Transverse colon (tissue), 4 donors: ENCODE results near the gene STMN3. TPM values are rescaled to one million over a fixed set of nuclear protein-coding genes. Genes with fewer than 3 reads are reported as not detected.
"Not testable (repeated sequence)": the region's sequence is repeated elsewhere in the genome, so short reads cannot be mapped to it uniquely, and the experiment has no call there.

Experiments
- DNase-seq: peaks from one replicate; pipeline ENCODE4 v3.0.0-alpha.2; 2019
- H3K27ac ChIP-seq, 4 donors: fragments of 200-600 bp; sonication (generic); 2 replicates each; pipeline ENCODE4 v1.5.1; 2016 to 2018; ENCODE audit warnings: inconsistent platforms in 4 of 4
- H3K27me3 ChIP-seq: fragments of 200-600 bp; sonication (generic); 2 replicates; pipeline ENCODE4 v1.5.1; 2017; ENCODE audit warnings: inconsistent platforms
- H3K36me3 ChIP-seq, 4 donors: fragments of 200-600 bp; sonication (generic); 2 replicates each; pipeline ENCODE4 v1.5.1; 2017 to 2019; ENCODE audit warnings: inconsistent platforms in 4 of 4
- H3K4me1 ChIP-seq, 4 donors: fragments of 200-600 bp; sonication (generic); 2 replicates each; pipeline ENCODE4 v1.5.1; 2017 to 2020; ENCODE audit warnings: inconsistent platforms in 4 of 4
- H3K4me3 ChIP-seq, 4 donors: fragments of 200-600 bp; sonication (generic); 1 replicate in 1 of 4; 2 replicates in 3 of 4; pipeline versions ENCODE4 v1.5.1 to v1.6.1; 2017 to 2019; ENCODE audit warnings: inconsistent platforms in 4 of 4
- H3K9me3 ChIP-seq, 2 donors: fragments of 200-600 bp; sonication (generic); 2 replicates each; pipeline ENCODE4 v1.5.1; 2017 to 2019; ENCODE audit warnings: inconsistent platforms in 2 of 2
- CTCF ChIP-seq, 5 experiments: fragments of 200-600 bp in 3 of 5; fragments of 450-650 bp in 2 of 5; sonication (generic) in 3 of 5; IDR thresholded peaks; 1 replicate in 2 of 5; 2 replicates in 3 of 5; pipeline ENCODE4 v1.5.1; 2016 to 2017; ENCODE audit warnings: antibody characterized with exemption in 5 of 5, inconsistent platforms in 3 of 5, mild to moderate bottlenecking in 2 of 5, moderate library complexity in 1 of 5
- EP300 ChIP-seq: sonication (generic); formaldehyde crosslinking; IDR thresholded peaks from one replicate; pipeline ENCODE4 v1.6.1; 2017; ENCODE audit warnings: antibody characterized with exemption, low read depth
- POLR2A ChIP-seq: fragments of 450-650 bp; IDR thresholded peaks from one replicate; pipeline ENCODE4 v1.6.1; 2016; ENCODE audit warnings: antibody characterized with exemption, mild to moderate bottlenecking, moderate library complexity
- POLR2AphosphoS5 ChIP-seq, 3 donors: sonication (generic); formaldehyde crosslinking; IDR thresholded peaks; one replicate each; pipeline ENCODE4 v1.6.1; 2016; ENCODE audit warnings: antibody characterized with exemption in 3 of 3
- WGBS, 2 donors: methylation state at CpG; one replicate each; pipeline ENCODE4 v1.1.5; 2018; ENCODE audit warnings: low coverage in 1 of 2; 5-methylcytosine and 5-hydroxymethylcytosine counted together
- in situ Hi-C, 4 donors: fragments of 200-750 bp; cut with MboI; loops; one replicate each; pipeline versions ENCODE4 v1.15.0 to v1.15.1; 2017; ENCODE audit warnings: low sequenced_read_pairs in 3 of 4, low pct_ligation_motif_present in 1 of 4, low pct_unique_long_range_greater_than_20kb in 1 of 4
- intact Hi-C: fragments of 100-400 bp; cut with DNase I; formaldehyde crosslinking; loops from one replicate; pipeline ENCODE4 v1.15.1; 2023; ENCODE audit warnings: low total_unique reads
- total RNA-seq, 4 donors: library from RNA; depleted of rRNA; stranded (reverse); fragments of >200 nt; gene quantifications; one replicate each; pipeline ENCODE4 v1.1.0, GENCODE V29; 2016

The STMN3 gene
- total RNA-seq, 4 donors from 2014 or later: 0.75 to 7.1 (median 4.4) TPM

GRCh38 chr20:63602321-63602720 is 50.9 kb downstream of the STMN3 start:
- no peak for TF ChIP-seq POLR2A
- TF ChIP-seq EP300: no peak
- TF ChIP-seq CTCF (IDR thresholded peaks at IDR 0.05): no peak
- no peak for TF ChIP-seq POLR2AphosphoS5 (IDR thresholded peaks at IDR 0.05)
- Histone ChIP-seq H3K36me3 (peaks cover 0 to 36% (median 12%) of the 10 kb centered on the region in 4 donors), H3K27ac (no peak overlapping the region), H3K4me3 (no peak overlapping the region), H3K27me3 (no peaks in the 10 kb centered on the region), H3K9me3 (no peaks in the 10 kb centered on the region), H3K4me1 (no peaks in the 10 kb centered on the region)
- WGBS, 2 donors: 94% methylated on average over 3 of the region's 3 CpGs; no CpG with 5 or more reads in 1 of the 2 donors
- no peak for DNase-seq
- in situ Hi-C loops: no loop called here
- intact Hi-C loops: no loop called here

GRCh38 chr20:63601679-63602078 is 51.5 kb downstream of the STMN3 start:
- H3K27me3 ChIP-seq, in situ Hi-C loops, intact Hi-C loops, H3K4me1 ChIP-seq, DNase-seq, H3K9me3 ChIP-seq, H3K27ac ChIP-seq, H3K4me3 ChIP-seq: not testable (repeated sequence)
- H3K36me3 ChIP-seq: peaks cover 0 to 36% (median 12%) of the 10 kb centered on the region in 4 donors
- 61 to 75% methylated on average over 1 to 7 of the region's 8 CpGs for WGBS, 2 donors

GRCh38 chr20:63599396-63600050 is 53.7 kb downstream of the STMN3 start:
- Histone ChIP-seq H3K27me3 (no peaks in the 10 kb centered on the region), H3K4me3 (no peak overlapping the region), H3K4me1 (no peaks in the 10 kb centered on the region), H3K36me3 (peaks cover 0 to 36% (median 12%) of the 10 kb centered on the region in 4 donors), H3K27ac (no peak overlapping the region), H3K9me3 (no peaks in the 10 kb centered on the region)
- in situ Hi-C loops (no loop called here), intact Hi-C loops (no loop called here)
- 91 to 93% methylated on average over 23 to 27 of the region's 27 CpGs for WGBS, 2 donors
- no peak for DNase-seq
- TF ChIP-seq POLR2A: no peak
- no peak for TF ChIP-seq CTCF (IDR thresholded peaks at IDR 0.05)
- TF ChIP-seq EP300: no peak
- no peak for TF ChIP-seq POLR2AphosphoS5 (IDR thresholded peaks at IDR 0.05)

- Histone ChIP-seq H3K9me3 (no peaks in the 10 kb centered on the region), H3K27ac (no peak overlapping the region), H3K4me1 (no peaks in the 10 kb centered on the region), H3K36me3 (peaks cover 0 to 36% (median 12%) of the 10 kb centered on the region in 4 donors), H3K27me3 (no peaks in the 10 kb centered on the region), H3K4me3 (no peak overlapping the region)
- TF ChIP-seq CTCF (IDR thresholded peaks at IDR 0.05): no peak
- no peak for TF ChIP-seq POLR2AphosphoS5 (IDR thresholded peaks at IDR 0.05)
- TF ChIP-seq EP300: no peak
- TF ChIP-seq POLR2A: no peak
- intact Hi-C loops: no loop called here
- no peak for DNase-seq
- in situ Hi-C loops: no loop called here
- WGBS, 2 donors: 88 to 91% methylated on average over 9 to 33 of the region's 33 CpGs
Observed at GRCh38 chr20:63598479-63599395, 54.5 kb downstream of the STMN3 start.
